Measurements from ENCODE around the gene CLN5. TPM values are rescaled to one million over a fixed set of nuclear protein-coding genes. Genes with fewer than 3 reads are reported as not detected.

Gene CLN5
- polyA plus RNA-seq, 5 donors = 32.3 to 46.5 (median 41.5) TPM

- DNase-seq = no peak
Observed at GRCh38 chr13:77014906-77015685, 23.2 kb downstream of the CLN5 start.

GRCh38 chr13:77016251-77016812 lies 24.5 kb downstream of the CLN5 start:
- DNase-seq = no peak

DNA sequence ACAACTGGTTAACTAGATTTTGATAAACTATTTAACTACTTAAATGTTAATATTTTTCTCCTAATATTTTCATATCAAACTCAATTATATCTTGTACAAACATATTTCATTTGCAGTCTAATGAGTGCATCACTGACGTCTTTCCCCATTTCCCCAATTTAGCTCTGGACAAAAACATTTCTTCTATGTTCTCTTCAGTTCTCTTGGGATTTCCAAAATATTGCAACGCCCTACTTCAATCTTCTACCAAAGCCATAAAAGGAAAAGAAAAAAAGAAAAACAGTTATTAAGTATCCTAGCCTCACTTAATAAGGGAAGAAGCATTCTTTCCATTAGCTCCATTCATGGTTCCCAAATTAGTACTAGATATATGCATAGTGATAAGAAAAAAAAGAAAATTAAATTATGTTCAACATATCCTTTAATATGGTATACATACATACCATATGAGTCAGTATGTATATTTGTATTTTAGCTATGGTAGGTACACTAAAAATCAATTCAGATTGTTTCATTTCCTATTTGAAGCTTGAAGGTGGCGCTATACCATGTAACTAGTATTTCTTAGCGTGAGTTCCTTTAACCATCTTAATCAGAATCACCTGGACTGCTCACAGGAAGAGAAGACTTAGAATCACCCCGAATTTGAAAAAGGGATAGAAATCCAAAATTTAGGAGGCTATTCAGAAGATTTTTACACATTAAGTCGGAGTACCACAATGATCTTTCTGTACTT lies 25.2 kb downstream of the CLN5 start:
- DNase-seq = no peak

GRCh38 chr13:77019756-77020155 lies 27.9 kb downstream of the CLN5 start:
- no peak for DNase-seq

DNA sequence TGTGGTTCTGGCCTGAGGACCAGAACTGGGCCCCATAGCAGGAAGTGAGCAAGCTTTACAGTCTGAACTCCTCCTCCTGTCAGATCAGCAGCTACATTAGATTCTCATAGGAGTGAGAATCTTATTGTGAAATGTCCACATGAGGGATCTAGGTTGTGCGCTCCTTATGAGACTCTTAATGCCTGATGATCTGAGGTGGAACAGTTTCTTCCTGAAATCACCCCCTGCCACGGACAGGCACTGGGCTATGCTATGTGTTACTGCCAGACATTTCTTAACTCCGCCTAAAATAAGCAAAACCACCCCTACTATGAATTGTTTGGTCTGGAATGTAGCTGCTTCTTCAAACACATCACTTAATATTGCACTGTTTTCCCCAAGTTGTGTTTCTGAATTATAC lies 30.5 kb downstream of the CLN5 start:
- no peak for DNase-seq

- DNase-seq = peak; percentile 50 to 51
Observed at GRCh38 chr13:77026255-77026860, 34.5 kb downstream of the CLN5 start.

DNA sequence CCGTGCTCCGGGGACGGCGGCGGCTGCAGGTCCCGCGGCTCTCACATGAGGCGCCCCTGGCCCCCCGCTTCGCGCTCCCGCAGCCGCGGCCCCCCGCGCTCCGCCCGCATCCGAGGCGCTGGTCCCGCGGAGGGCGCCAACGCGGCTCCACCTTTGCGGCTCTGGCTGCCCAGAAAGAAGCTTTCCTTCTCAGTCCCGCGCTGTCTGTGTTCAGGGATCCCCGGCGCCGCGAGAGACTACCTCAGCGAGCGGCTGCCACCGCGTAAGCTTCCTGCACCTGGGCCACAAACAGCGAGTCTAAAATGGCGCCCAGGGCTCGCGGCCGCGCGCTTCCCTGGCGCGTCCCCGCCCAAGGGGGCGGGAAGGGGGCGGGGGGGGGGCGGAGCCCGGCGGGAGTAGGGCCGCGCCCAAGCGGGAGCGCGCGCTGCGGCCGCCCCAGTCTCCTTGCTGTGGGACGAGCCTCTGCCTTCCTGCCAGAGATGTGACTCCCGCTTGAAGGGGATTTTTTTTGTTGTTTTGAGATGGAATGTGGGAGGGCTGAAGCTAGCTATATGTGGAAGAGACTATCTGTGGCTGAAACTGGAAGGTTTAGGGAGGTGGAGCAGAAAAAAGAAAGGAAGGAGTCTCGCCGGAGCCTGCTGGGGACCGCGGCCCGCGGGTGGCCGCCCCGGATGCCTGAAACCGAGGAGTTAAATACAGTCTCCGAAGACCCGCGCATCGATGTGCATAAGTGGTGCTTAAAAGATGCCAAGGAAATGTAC lies 35.2 kb downstream of the CLN5 start, which contains the start of gene FBXL3:
Gene FBXL3, minus strand, starts transcription at position 299 of the 761 bp plus-strand sequence. CDS start 5,299 bp downstream, outside the sequence.
- DNase-seq = peak; percentile 87 to 89

DNA sequence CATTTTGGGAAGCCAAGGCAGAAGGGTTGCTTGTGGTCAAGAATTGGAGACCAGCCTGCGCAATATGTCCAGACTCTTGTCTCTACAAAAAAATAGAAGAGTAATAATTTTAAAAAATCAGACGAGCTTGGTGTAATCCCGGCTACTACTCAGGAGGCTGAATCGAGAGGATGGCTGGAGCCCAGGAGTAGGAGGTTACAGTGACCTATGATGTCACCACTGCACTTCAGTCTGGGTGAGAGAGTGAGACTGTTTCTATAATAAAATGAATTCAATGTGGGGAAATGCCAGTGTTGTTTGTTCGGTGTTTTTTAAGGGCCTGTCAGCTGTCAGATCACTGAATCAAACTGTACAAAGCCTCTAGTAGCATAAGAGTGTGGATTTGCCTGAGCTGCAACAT lies 36.3 kb downstream of the CLN5 start:
- peak in 1 of 2 donors; percentile 16 for DNase-seq

GRCh38 chr13:77029436-77029835 lies 37.6 kb downstream of the CLN5 start:
- peak in 1 of 2 donors; percentile 10 for DNase-seq

DNA sequence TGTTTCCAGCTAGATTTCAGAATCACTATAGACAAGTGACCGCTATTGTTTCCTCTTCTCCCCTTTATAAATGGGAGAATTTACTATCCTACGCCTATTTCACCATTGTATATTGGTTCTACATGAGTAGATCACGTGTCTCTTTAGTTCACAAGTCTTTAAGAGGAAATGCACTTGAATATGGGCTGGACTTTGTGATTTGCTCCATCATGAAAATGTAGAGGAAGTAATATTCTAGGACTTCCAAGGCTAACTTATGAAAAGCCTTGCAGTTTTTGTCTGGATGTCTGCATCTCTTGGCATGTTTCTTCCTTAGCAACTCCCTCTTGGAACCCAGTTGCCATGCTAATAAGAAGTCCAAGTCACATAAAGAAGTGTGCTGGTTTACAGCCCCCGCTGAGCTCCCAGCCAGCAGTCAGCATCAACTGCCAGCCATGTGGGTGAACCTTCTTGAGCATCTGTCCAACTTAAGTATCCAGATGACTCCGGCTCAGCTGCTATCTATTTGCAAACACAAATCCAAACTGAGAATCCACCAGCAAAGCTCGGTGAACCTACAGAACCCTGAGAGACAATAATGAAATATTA lies 39.9 kb downstream of the CLN5 start:
- DNase-seq = no peak

- no peak for DNase-seq
Observed at GRCh38 chr13:77033717-77034302, 41.9 kb downstream of the CLN5 start.

- DNase-seq = no peak
Observed at GRCh38 chr13:77034881-77035280, 43.0 kb downstream of the CLN5 start.

GRCh38 chr13:77036279-77036678 lies 44.4 kb downstream of the CLN5 start:
- no peak for DNase-seq

GRCh38 chr13:77038907-77039480 lies 47.1 kb downstream of the CLN5 start:
- no peak for DNase-seq

DNA sequence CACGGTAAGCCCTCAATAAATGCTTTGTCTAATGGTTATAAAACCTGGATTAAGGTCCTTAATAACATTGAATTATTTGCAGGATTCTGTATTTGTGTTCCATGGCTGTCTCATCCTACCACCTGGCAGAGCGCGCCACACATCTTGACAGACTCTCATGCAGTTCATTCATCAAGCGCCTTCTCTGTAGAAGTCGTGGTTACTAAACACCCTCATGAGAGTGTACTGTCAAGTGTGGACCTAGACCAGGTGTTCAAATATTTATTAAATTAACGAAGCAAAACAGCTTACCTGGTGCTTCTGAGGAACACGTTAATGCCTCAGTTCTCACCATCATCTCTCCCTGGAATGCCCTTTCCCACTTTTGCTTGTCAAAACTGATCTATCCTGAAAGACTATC lies 48.2 kb downstream of the CLN5 start:
- no peak for DNase-seq

GRCh38 chr13:77040835-77041234 lies 49.0 kb downstream of the CLN5 start:
- DNase-seq = no peak

DNA sequence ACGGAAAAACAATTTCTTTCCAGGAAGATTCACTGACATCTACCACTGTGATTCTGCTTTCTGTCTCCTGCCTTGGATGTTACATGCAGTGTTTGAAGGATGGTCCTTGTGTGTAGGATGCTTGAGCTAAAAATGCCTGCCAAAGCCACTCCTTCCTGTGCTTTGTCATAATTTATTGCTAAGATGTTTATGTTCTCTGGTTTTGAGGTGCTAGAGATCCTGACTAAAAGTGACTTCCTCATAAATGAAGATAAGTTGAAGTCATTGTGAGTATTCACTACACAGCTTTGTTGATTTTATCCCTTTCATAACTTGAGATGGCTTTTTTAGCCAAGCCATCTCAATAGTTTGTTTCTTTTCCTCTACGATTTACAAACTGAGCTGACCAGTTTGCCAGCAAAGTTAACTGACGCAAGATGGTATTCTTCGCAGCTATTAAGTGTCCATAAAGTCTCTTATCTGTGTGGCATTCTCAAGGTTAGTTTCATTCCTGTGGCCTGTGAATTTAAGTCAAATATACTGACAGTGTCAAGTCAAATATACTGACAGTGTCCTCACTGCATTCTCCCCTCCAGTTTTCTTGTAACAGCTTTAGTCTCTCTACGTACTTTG lies 50.8 kb downstream of the CLN5 start:
- DNase-seq = no peak

- no peak for DNase-seq
Observed at GRCh38 chr13:77047649-77048343, 55.9 kb downstream of the CLN5 start.

DNA sequence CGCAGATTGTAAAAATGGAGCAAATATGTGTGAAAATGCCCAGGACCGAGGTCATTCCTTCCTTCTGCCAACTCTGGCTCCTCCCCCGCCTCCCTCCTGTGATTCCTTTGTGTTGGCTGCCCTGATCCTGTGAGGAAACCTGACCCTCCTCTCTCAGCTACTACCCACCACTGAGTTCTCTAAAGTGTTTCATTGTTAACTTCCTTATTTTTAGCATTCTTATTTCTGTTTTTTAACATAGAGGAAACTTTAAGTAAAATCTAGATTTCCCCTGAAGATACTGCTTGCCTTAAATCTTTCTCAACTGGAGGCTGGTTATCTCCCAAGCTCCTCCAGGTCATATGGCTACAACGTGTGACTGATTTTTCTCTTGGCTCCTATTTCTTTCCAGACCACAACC lies 56.8 kb downstream of the CLN5 start:
- DNase-seq = no peak
